HL-60/S4 treated with phorbol 12-myristate 13-acetate at 8.2 ng/mL for 4 days and 3 days (cell line): ENCODE measurements around the gene KLHL11.

Experiments used
- in situ Hi-C: fragments of 300-500 bp; cut with MboI; formaldehyde crosslinking; loops from 2 replicates; pipeline ENCODE4 v1.15.0; 2022; ENCODE audit warnings: low sequenced_read_pairs

KLHL11 gene

GRCh38 chr17:41812381-41813151, 52.7 kb downstream of the KLHL11 start, which contains the start of gene FKBP10:
TSS of gene FKBP10 (plus strand) at chr17:41813004. CDS start at chr17:41813035, 31 bp downstream.
- in situ Hi-C loops: no loop called here

GRCh38 chr17:41811549-41812380, 53.5 kb downstream of the KLHL11 start, which contains the start of gene P3H4:
TSS of gene P3H4 (minus strand) at chr17:41811949. CDS start at chr17:41811915, 34 bp downstream.
- in situ Hi-C loops: no loop called here

GRCh38 chr17:41810659-41811548, 54.3 kb downstream of the KLHL11 start:
- in situ Hi-C loops: no loop called here

- in situ Hi-C loops: no loop called here
These were observed 58.4 kb downstream of the KLHL11 start for GRCh38 chr17:41806685-41807445.
